Measurements from ENCODE around the gene ARHGDIB.

GRCh38 chr12:14994610-14995009 lies 33.2 kb upstream of the ARHGDIB start:
- TF ChIP-seq CTCF (IDR thresholded peaks at IDR 0.05) = no peak
- no peak for TF ChIP-seq POLR2A (IDR thresholded peaks at IDR 0.05)
- no peak for TF ChIP-seq EP300 (IDR thresholded peaks at IDR 0.05)

Measured in tibial nerve (tissue), 4 donors.